HFFc6 (cell line): Measurements from ENCODE around the gene SAPCD1. TPM values are rescaled to one million over a fixed set of nuclear protein-coding genes. Genes with fewer than 3 reads are reported as not detected.

Experiments
- DNase-seq: peaks from one replicate; pipeline ENCODE4 v3.0.0-alpha.2; 2018
- H3K27ac Mint-ChIP-seq: 2 replicates; pipeline ENCODE4 v1.8.0; 2020; ENCODE audit warnings: mild to moderate bottlenecking, mixed read lengths
- H3K27me3 Mint-ChIP-seq: 2 replicates; pipeline ENCODE4 v1.8.0; 2021; ENCODE audit warnings: mild to moderate bottlenecking, moderate library complexity, mixed read lengths; ENCODE audit not compliant: insufficient read depth
- H3K36me3 Mint-ChIP-seq: 2 replicates; pipeline ENCODE4 v1.8.0; 2021; ENCODE audit warnings: low read depth, mixed read lengths
- H3K4me1 Mint-ChIP-seq: 2 replicates; pipeline ENCODE4 v1.8.0; 2020; ENCODE audit warnings: low read depth, mixed read lengths
- H3K4me3 Mint-ChIP-seq: 2 replicates; pipeline ENCODE4 v1.8.0; 2020; ENCODE audit warnings: mild to moderate bottlenecking, moderate library complexity, mixed read lengths
- H3K9me3 Mint-ChIP-seq: 2 replicates; pipeline ENCODE4 v1.8.0; 2020; ENCODE audit warnings: mild to moderate bottlenecking, mixed read lengths
- total RNA-seq, 6 experiments: library from RNA; stranded (reverse); fragmentation: NEBNext Ultra II Directional; extraction: Animal tissue kit (Norgen Biotek cat#: 25700); gene quantifications; 2 replicates in 1 of 6; 3 replicates in 5 of 6; pipeline ENCODE4 v1.2.3, GENCODE V29; 2021
- TF ChIP-seq, protein P1 (sequence below): fragments of 200-600 bp; sonication (generic); IDR thresholded peaks from 2 replicates; pipeline ENCODE4 v1.5.0; 2021; ENCODE audit warnings: antibody characterized with exemption, mild to moderate bottlenecking

SAPCD1 gene
- total RNA-seq, 6 experiments from 2014 or later: 0.91 to 2.4 (median 1.3) TPM

- Mint-ChIP-seq H3K36me3 (no peaks in the 10 kb centered on the region; the same call in 1 of the 2 replicates), H3K4me1 (peaks cover 29% of the 10 kb centered on the region), H3K27ac (no peak overlapping the region), H3K4me3 (no peak overlapping the region), H3K9me3 (no peaks in the 10 kb centered on the region), H3K27me3 (no peaks in the 10 kb centered on the region; the same call in 1 of the 2 replicates)
- TF ChIP-seq, protein P1, sequence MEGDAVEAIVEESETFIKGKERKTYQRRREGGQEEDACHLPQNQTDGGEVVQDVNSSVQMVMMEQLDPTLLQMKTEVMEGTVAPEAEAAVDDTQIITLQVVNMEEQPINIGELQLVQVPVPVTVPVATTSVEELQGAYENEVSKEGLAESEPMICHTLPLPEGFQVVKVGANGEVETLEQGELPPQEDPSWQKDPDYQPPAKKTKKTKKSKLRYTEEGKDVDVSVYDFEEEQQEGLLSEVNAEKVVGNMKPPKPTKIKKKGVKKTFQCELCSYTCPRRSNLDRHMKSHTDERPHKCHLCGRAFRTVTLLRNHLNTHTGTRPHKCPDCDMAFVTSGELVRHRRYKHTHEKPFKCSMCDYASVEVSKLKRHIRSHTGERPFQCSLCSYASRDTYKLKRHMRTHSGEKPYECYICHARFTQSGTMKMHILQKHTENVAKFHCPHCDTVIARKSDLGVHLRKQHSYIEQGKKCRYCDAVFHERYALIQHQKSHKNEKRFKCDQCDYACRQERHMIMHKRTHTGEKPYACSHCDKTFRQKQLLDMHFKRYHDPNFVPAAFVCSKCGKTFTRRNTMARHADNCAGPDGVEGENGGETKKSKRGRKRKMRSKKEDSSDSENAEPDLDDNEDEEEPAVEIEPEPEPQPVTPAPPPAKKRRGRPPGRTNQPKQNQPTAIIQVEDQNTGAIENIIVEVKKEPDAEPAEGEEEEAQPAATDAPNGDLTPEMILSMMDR: no peak
- DNase-seq: no peak
Observed at GRCh38 chr6:31767096-31767645, 4.7 kb downstream of the SAPCD1 start.

DNA sequence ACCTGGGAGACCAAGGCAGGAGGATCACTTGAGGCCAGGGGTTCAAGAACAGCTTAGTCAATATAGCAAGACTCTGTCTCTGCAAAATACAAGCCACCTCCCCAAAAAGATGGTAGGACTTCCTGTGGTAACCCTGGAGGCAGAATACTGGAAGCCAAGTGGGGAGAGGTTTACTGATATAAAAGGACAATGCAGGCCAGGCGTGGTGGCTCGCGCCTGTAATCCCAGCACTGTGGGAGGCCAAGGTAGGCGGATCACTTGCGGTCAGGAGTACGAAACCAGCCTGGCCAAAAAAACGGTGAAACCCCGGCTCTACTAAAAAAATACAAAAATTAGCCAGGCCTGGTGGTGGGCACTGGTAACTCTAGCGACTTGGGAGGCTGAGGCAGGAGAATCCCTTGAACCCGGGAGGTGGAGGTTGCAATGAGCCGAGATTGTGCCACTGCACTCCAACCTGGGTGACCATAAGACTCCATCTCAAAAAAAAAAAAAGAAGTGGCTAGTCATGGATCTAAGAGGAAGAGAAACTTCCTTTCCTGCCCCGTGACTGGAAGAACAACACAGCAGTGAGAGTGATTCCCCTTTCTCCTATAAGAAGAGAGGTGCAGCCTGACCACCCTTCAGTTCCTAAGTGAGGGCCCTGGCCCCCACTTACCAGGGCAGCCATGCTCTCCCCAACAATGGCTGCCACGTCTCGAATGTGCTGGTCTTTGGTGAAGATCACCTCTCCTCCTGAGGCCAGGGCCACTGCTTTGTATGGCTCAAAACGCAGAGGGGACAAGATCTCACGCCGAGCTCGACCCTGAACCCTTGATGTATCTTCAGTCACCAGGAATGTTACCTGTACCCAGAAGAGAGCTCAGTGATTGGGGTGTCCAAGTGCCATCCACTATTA lies 6.2 kb downstream of the SAPCD1 start:
- Mint-ChIP-seq H3K9me3 (no peaks in the 10 kb centered on the region), H3K27me3 (no peaks in the 10 kb centered on the region; the same call in 1 of the 2 replicates), H3K36me3 (no peaks in the 10 kb centered on the region; the same call in 1 of the 2 replicates), H3K27ac (no peak overlapping the region), H3K4me1 (peaks cover 22% of the 10 kb centered on the region), H3K4me3 (no peak overlapping the region)
- no peak for DNase-seq
- TF ChIP-seq, protein P1: 0 out of 2 replicates have a peak, but pooled peaks have one; percentile 10

GRCh38 chr6:31769684-31770371 lies 7.4 kb downstream of the SAPCD1 start:
- Mint-ChIP-seq H3K4me3 (no peak overlapping the region), H3K9me3 (no peaks in the 10 kb centered on the region), H3K27ac (no peak overlapping the region), H3K27me3 (no peaks in the 10 kb centered on the region; the same call in 1 of the 2 replicates), H3K4me1 (peaks cover 13% of the 10 kb centered on the region; the same call in 1 of the 2 replicates), H3K36me3 (no peaks in the 10 kb centered on the region)
- peak; percentile 45 for DNase-seq
- TF ChIP-seq, protein P1: peak; percentile 92

- Mint-ChIP-seq H3K27me3 (no peaks in the 10 kb centered on the region; the same call in 1 of the 2 replicates), H3K36me3 (no peaks in the 10 kb centered on the region), H3K9me3 (no peaks in the 10 kb centered on the region), H3K4me1 (peaks cover 9% of the 10 kb centered on the region; the same call in 1 of the 2 replicates), H3K4me3 (no peak overlapping the region), H3K27ac (no peak overlapping the region)
- TF ChIP-seq, protein P1: no peak
- DNase-seq: no peak
Observed at GRCh38 chr6:31770860-31771259, 8.4 kb downstream of the SAPCD1 start.

GRCh38 chr6:31771992-31772358 lies 9.5 kb downstream of the SAPCD1 start:
- no peak for DNase-seq
- Mint-ChIP-seq H3K4me3 (no peak overlapping the region), H3K9me3 (no peaks in the 10 kb centered on the region)

More at GRCh38 chr6:31771992-31772358, 9.5 kb downstream of the SAPCD1 start:
- H3K27ac Mint-ChIP-seq: no peak overlapping the region
- TF ChIP-seq, protein P1: no peak
- H3K36me3 Mint-ChIP-seq: no peaks in the 10 kb centered on the region
- H3K4me1 Mint-ChIP-seq: peaks cover 8% of the 10 kb centered on the region
- H3K27me3 Mint-ChIP-seq: no peaks in the 10 kb centered on the region; the same call in 1 of the 2 replicates
